Measurements from ENCODE around the gene DIAPH1.

DNA sequence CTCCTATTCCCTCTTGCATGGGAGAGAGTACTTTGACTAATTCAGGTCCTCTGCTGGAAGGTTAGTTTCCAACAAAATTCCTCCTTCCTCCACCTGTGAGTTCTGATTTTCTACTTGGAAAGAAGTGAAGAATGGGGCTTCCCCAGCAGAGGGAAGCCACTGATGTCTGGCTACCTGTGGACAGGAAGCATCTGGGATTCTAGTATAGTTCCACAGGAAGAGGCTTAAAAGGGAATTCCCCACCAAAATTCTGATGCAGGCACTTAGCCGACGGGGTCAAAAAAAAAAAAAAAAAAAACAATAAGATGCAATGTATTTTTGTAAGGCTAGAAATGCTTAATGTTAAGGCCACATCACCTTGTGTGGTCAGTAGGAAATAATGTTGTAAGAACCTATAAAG lies 96.5 kb downstream of the DIAPH1 start:
- no peak for TF ChIP-seq YY1 (tag by site-specific recombination; IDR thresholded peaks at IDR 0.05)
- TF ChIP-seq, protein P1, sequence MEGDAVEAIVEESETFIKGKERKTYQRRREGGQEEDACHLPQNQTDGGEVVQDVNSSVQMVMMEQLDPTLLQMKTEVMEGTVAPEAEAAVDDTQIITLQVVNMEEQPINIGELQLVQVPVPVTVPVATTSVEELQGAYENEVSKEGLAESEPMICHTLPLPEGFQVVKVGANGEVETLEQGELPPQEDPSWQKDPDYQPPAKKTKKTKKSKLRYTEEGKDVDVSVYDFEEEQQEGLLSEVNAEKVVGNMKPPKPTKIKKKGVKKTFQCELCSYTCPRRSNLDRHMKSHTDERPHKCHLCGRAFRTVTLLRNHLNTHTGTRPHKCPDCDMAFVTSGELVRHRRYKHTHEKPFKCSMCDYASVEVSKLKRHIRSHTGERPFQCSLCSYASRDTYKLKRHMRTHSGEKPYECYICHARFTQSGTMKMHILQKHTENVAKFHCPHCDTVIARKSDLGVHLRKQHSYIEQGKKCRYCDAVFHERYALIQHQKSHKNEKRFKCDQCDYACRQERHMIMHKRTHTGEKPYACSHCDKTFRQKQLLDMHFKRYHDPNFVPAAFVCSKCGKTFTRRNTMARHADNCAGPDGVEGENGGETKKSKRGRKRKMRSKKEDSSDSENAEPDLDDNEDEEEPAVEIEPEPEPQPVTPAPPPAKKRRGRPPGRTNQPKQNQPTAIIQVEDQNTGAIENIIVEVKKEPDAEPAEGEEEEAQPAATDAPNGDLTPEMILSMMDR (tag by site-specific recombination; IDR thresholded peaks at IDR 0.05): no peak
- no peak for TF ChIP-seq ZBTB8A (tag by site-specific recombination; IDR thresholded peaks at IDR 0.05)
- TF ChIP-seq, protein P2, sequence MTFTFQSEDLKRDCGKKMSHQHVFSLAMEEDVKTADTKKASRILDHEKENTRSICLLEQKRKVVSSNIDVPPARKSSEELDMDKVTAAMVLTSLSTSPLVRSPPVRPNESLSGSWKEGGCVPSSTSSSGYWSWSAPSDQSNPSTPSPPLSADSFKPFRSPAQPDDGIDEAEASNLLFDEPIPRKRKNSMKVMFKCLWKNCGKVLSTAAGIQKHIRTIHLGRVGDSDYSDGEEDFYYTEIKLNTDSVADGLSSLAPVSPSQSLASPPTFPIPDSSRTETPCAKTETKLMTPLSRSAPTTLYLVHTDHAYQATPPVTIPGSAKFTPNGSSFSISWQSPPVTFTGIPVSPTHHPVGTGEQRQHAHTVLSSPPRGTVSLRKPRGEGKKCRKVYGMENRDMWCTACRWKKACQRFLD (tag by site-specific recombination; IDR thresholded peaks at IDR 0.05): no peak
- TF ChIP-seq KLF16 (tag by site-specific recombination; IDR thresholded peaks at IDR 0.05): no peak
- TF ChIP-seq, protein P3, sequence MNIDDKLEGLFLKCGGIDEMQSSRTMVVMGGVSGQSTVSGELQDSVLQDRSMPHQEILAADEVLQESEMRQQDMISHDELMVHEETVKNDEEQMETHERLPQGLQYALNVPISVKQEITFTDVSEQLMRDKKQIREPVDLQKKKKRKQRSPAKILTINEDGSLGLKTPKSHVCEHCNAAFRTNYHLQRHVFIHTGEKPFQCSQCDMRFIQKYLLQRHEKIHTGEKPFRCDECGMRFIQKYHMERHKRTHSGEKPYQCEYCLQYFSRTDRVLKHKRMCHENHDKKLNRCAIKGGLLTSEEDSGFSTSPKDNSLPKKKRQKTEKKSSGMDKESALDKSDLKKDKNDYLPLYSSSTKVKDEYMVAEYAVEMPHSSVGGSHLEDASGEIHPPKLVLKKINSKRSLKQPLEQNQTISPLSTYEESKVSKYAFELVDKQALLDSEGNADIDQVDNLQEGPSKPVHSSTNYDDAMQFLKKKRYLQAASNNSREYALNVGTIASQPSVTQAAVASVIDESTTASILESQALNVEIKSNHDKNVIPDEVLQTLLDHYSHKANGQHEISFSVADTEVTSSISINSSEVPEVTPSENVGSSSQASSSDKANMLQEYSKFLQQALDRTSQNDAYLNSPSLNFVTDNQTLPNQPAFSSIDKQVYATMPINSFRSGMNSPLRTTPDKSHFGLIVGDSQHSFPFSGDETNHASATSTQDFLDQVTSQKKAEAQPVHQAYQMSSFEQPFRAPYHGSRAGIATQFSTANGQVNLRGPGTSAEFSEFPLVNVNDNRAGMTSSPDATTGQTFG (tag by site-specific recombination; IDR thresholded peaks at IDR 0.05; ENCODE audit: borderline replicate concordance): no peak
- TF ChIP-seq, protein P4, sequence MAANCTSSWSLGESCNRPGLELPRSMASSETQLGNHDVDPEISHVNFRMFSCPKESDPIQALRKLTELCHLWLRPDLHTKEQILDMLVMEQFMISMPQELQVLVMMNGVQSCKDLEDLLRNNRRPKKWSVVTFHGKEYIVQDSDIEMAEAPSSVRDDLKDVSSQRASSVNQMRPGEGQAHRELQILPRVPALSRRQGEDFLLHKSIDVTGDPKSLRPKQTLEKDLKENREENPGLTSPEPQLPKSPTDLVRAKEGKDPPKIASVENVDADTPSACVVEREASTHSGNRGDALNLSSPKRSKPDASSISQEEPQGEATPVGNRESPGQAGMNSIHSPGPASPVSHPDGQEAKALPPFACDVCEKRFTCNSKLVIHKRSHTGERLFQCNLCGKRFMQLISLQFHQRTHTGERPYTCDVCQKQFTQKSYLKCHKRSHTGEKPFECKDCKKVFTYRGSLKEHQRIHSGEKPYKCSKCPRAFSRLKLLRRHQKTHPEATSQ (tag by site-specific recombination; IDR thresholded peaks at IDR 0.05): no peak
- TF ChIP-seq ZNF350 (tag by site-specific recombination; IDR thresholded peaks at IDR 0.05): no peak
- TF ChIP-seq, protein P5, sequence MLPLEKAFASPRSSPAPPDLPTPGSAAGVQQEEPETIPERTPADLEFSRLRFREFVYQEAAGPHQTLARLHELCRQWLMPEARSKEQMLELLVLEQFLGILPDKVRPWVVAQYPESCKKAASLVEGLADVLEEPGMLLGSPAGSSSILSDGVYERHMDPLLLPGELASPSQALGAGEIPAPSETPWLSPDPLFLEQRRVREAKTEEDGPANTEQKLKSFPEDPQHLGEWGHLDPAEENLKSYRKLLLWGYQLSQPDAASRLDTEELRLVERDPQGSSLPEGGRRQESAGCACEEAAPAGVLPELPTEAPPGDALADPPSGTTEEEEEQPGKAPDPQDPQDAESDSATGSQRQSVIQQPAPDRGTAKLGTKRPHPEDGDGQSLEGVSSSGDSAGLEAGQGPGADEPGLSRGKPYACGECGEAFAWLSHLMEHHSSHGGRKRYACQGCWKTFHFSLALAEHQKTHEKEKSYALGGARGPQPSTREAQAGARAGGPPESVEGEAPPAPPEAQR (tag by site-specific recombination; IDR thresholded peaks at IDR 0.05): no peak
- TF ChIP-seq, protein P6, sequence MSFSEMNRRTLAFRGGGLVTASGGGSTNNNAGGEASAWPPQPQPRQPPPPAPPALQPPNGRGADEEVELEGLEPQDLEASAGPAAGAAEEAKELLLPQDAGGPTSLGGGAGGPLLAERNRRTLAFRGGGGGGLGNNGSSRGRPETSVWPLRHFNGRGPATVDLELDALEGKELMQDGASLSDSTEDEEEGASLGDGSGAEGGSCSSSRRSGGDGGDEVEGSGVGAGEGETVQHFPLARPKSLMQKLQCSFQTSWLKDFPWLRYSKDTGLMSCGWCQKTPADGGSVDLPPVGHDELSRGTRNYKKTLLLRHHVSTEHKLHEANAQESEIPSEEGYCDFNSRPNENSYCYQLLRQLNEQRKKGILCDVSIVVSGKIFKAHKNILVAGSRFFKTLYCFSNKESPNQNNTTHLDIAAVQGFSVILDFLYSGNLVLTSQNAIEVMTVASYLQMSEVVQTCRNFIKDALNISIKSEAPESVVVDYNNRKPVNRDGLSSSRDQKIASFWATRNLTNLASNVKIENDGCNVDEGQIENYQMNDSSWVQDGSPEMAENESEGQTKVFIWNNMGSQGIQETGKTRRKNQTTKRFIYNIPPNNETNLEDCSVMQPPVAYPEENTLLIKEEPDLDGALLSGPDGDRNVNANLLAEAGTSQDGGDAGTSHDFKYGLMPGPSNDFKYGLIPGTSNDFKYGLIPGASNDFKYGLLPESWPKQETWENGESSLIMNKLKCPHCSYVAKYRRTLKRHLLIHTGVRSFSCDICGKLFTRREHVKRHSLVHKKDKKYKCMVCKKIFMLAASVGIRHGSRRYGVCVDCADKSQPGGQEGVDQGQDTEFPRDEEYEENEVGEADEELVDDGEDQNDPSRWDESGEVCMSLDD (tag by site-specific recombination; IDR thresholded peaks at IDR 0.05): no peak
